PC-3 (cell line): Measurements from ENCODE around the gene PLAC9.

ENCODE experiments used
- CTCF ChIP-seq: fragments of 300-600 bp; sonication (generic); conservative IDR thresholded peaks from 2 replicates; pipeline ENCODE4 v1.5.1; 2017; ENCODE audit warnings: antibody characterized with exemption, low read depth, mild to moderate bottlenecking, low read length
- EZH2 ChIP-seq: fragments of 300-600 bp; sonication (generic); IDR thresholded peaks from one replicate; pipeline ENCODE4 v1.6.1; 2017; ENCODE audit warnings: antibody characterized with exemption, mild to moderate bottlenecking, low read length; ENCODE audit not compliant: unreplicated experiment
- EZH2phosphoT487 ChIP-seq: fragments of 300-600 bp; sonication (generic); IDR thresholded peaks from 2 replicates; pipeline ENCODE4 v1.6.1; 2018; ENCODE audit warnings: mild to moderate bottlenecking, antibody characterized with exemption, low read length, borderline replicate concordance

GRCh38 chr10:80182986-80183385 is 50.5 kb downstream of the PLAC9 start:
- TF ChIP-seq EZH2 (no peak), CTCF (no peak), EZH2phosphoT487 (no peak)
